NT2/D1 (cell line): ENCODE results near the gene MMS19.

Experiments used
- YY1 ChIP-seq: IDR thresholded peaks from 2 replicates; pipeline ENCODE4 v1.6.1; 2011; ENCODE audit not compliant: insufficient read length, insufficient read depth
- ZNF274 ChIP-seq: IDR thresholded peaks from 2 replicates; pipeline ENCODE4 v1.6.1; 2011; ENCODE audit warnings: mild to moderate bottlenecking, low read depth, low read length

- no peak for TF ChIP-seq YY1
- TF ChIP-seq ZNF274, result no peak
These were observed 69.6 kb downstream of the MMS19 start for GRCh38 chr10:97428572-97428981.
